Neural progenitor cell (in vitro differentiated cells): ENCODE measurements around the gene ATG16L2. TPM values are rescaled to one million over a fixed set of nuclear protein-coding genes. Genes with fewer than 3 reads are reported as not detected.
A peak's percentile ranks its signal among the peaks of the same experiment; 100 is the strongest.

Experiments used
- DNase-seq: peaks from one replicate; pipeline ENCODE4 v3.0.0-alpha.2; 2016; ENCODE audit warnings: low spot score
- H2AFZ ChIP-seq: fragments of 200-600 bp; sonication (generic); replicated peaks from 2 replicates; pipeline ENCODE4 v1.6.1; 2016; ENCODE audit warnings: antibody characterized with exemption
- H3F3A ChIP-seq: fragments of 200-600 bp; sonication (generic); 2 replicates; pipeline ENCODE4 v1.6.1; 2016; ENCODE audit warnings: antibody characterized with exemption, low read depth
- H3K27ac ChIP-seq: fragments of 200-600 bp; sonication (generic); 2 replicates; pipeline ENCODE4 v1.5.1; 2016; ENCODE audit warnings: mild to moderate bottlenecking
- H3K27me3 ChIP-seq: fragments of 200-600 bp; sonication (generic); 2 replicates; pipeline ENCODE4 v1.6.1; 2016; ENCODE audit warnings: mild to moderate bottlenecking, moderate library complexity
- H3K36me3 ChIP-seq: fragments of 200-600 bp; sonication (generic); 2 replicates; pipeline ENCODE4 v1.5.1; 2016
- H3K4me1 ChIP-seq: fragments of 200-600 bp; sonication (generic); 2 replicates; pipeline ENCODE4 v1.6.1; 2016; ENCODE audit warnings: mixed run types
- H3K4me2 ChIP-seq: fragments of 200-600 bp; sonication (generic); 2 replicates; pipeline ENCODE4 v1.6.1; 2016
- H3K4me3 ChIP-seq: fragments of 200-600 bp; sonication (generic); 2 replicates; pipeline ENCODE4 v1.5.1; 2016
- H3K79me2 ChIP-seq: fragments of 200-600 bp; sonication (generic); 2 replicates; pipeline ENCODE4 v1.6.1; 2016; ENCODE audit warnings: low read depth
- H3K9ac ChIP-seq: fragments of 200-600 bp; sonication (generic); 2 replicates; pipeline ENCODE4 v1.6.1; 2016
- H3K9me3 ChIP-seq: fragments of 200-600 bp; sonication (generic); 2 replicates; pipeline ENCODE4 v1.5.1; 2016; ENCODE audit warnings: low read depth
- H4K20me1 ChIP-seq: fragments of 200-600 bp; sonication (generic); 2 replicates; pipeline ENCODE4 v1.6.1; 2016; ENCODE audit warnings: low read depth
- H3K27ac Mint-ChIP-seq: 3 replicates; pipeline ENCODE4 v1.8.0; 2021; ENCODE audit warnings: mixed read lengths
- H3K27me3 Mint-ChIP-seq: 2 replicates; pipeline ENCODE4 v1.8.0; 2022; ENCODE audit warnings: low read depth, mild to moderate bottlenecking, inconsistent platforms, moderate library complexity, mixed read lengths; ENCODE audit not compliant: insufficient read depth
- H3K36me3 Mint-ChIP-seq: 3 replicates; pipeline ENCODE4 v1.8.0; 2021; ENCODE audit warnings: mixed read lengths
- H3K4me1 Mint-ChIP-seq: 3 replicates; pipeline ENCODE4 v1.8.0; 2021; ENCODE audit warnings: mixed read lengths
- H3K4me3 Mint-ChIP-seq: 3 replicates; pipeline ENCODE4 v1.8.0; 2021; ENCODE audit warnings: mild to moderate bottlenecking, moderate library complexity, mixed read lengths
- H3K9me3 Mint-ChIP-seq: 3 replicates; pipeline ENCODE4 v1.8.0; 2020; ENCODE audit warnings: mixed read lengths
- EZH2 ChIP-seq: fragments of 200-600 bp; sonication (generic); IDR thresholded peaks from 2 replicates; pipeline ENCODE4 v1.6.1; 2017; ENCODE audit warnings: antibody characterized with exemption, mild to moderate bottlenecking, moderate library complexity
- EZH2phosphoT487 ChIP-seq: fragments of 200-600 bp; sonication (generic); IDR thresholded peaks from 2 replicates; pipeline ENCODE4 v1.6.1; 2017; ENCODE audit warnings: antibody characterized with exemption
- total RNA-seq: library from RNA; depleted of rRNA; stranded (reverse); fragments of >200 nt; gene quantifications from 2 replicates; pipeline ENCODE4 v1.2.3, GENCODE V29; 2015; ENCODE audit warnings: low replicate concordance
- TF ChIP-seq, protein P1 (sequence below): fragments of 200-600 bp; sonication (generic); IDR thresholded peaks from 2 replicates; pipeline ENCODE4 v1.5.1; 2017; ENCODE audit warnings: antibody characterized with exemption, mild to moderate bottlenecking

Gene ATG16L2
- total RNA-seq, 1 donor from 2014 or later, result 20.5 TPM

- no peaks in the 10 kb centered on the region for H3K79me2 ChIP-seq
- Mint-ChIP-seq H3K27me3 (peaks cover 4% of the 10 kb centered on the region), H3K4me1 (peaks cover 11% of the 10 kb centered on the region), H3K36me3 (peaks cover 6% of the 10 kb centered on the region), H3K27ac (peak overlapping the region; percentile 29), H3K4me3 (no peak overlapping the region), H3K9me3 (no peaks in the 10 kb centered on the region)
- no peaks in the 10 kb centered on the region for H4K20me1 ChIP-seq
- DNase-seq, result no peak
- H3K4me3 ChIP-seq, result no peak overlapping the region
- H3F3A ChIP-seq, result peaks cover 3% of the 10 kb centered on the region
- H3K36me3 ChIP-seq, result no peaks in the 10 kb centered on the region
- no peak overlapping the region for H3K27ac ChIP-seq
- peaks cover 13% of the 10 kb centered on the region for H3K27me3 ChIP-seq
- no peaks in the 10 kb centered on the region for H3K9me3 ChIP-seq
- no peak overlapping the region for H3K4me2 ChIP-seq
- TF ChIP-seq EZH2phosphoT487 (no peak), EZH2 (no peak)
- TF ChIP-seq, protein P1, sequence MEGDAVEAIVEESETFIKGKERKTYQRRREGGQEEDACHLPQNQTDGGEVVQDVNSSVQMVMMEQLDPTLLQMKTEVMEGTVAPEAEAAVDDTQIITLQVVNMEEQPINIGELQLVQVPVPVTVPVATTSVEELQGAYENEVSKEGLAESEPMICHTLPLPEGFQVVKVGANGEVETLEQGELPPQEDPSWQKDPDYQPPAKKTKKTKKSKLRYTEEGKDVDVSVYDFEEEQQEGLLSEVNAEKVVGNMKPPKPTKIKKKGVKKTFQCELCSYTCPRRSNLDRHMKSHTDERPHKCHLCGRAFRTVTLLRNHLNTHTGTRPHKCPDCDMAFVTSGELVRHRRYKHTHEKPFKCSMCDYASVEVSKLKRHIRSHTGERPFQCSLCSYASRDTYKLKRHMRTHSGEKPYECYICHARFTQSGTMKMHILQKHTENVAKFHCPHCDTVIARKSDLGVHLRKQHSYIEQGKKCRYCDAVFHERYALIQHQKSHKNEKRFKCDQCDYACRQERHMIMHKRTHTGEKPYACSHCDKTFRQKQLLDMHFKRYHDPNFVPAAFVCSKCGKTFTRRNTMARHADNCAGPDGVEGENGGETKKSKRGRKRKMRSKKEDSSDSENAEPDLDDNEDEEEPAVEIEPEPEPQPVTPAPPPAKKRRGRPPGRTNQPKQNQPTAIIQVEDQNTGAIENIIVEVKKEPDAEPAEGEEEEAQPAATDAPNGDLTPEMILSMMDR, result no peak
- H3K9ac ChIP-seq, result no peak overlapping the region
- no peak overlapping the region for H2AFZ ChIP-seq
- H3K4me1 ChIP-seq, result peaks cover 9% of the 10 kb centered on the region
Observed at GRCh38 chr11:72824811-72825505, 10.7 kb downstream of the ATG16L2 start.

GRCh38 chr11:72825661-72826060 is 11.4 kb downstream of the ATG16L2 start:
- Mint-ChIP-seq H3K4me3 (no peak overlapping the region), H3K36me3 (peaks cover 4% of the 10 kb centered on the region), H3K9me3 (no peaks in the 10 kb centered on the region), H3K27ac (no peak overlapping the region), H3K4me1 (peaks cover 6% of the 10 kb centered on the region), H3K27me3 (peaks cover 4% of the 10 kb centered on the region)
- H3F3A ChIP-seq, result peaks cover 3% of the 10 kb centered on the region
- TF ChIP-seq EZH2 (no peak), EZH2phosphoT487 (no peak)
- TF ChIP-seq, protein P1, result no peak
- H4K20me1 ChIP-seq, result no peaks in the 10 kb centered on the region
- no peak for DNase-seq
- H3K4me2 ChIP-seq, result no peak overlapping the region
- H3K27ac ChIP-seq, result no peak overlapping the region
- no peaks in the 10 kb centered on the region for H3K36me3 ChIP-seq
- H3K9ac ChIP-seq, result no peak overlapping the region
- H2AFZ ChIP-seq, result no peak overlapping the region
- peaks cover 9% of the 10 kb centered on the region for H3K4me1 ChIP-seq
- no peak overlapping the region for H3K4me3 ChIP-seq
- no peaks in the 10 kb centered on the region for H3K9me3 ChIP-seq
- H3K27me3 ChIP-seq, result peaks cover 8% of the 10 kb centered on the region
- H3K79me2 ChIP-seq, result no peaks in the 10 kb centered on the region

DNA sequence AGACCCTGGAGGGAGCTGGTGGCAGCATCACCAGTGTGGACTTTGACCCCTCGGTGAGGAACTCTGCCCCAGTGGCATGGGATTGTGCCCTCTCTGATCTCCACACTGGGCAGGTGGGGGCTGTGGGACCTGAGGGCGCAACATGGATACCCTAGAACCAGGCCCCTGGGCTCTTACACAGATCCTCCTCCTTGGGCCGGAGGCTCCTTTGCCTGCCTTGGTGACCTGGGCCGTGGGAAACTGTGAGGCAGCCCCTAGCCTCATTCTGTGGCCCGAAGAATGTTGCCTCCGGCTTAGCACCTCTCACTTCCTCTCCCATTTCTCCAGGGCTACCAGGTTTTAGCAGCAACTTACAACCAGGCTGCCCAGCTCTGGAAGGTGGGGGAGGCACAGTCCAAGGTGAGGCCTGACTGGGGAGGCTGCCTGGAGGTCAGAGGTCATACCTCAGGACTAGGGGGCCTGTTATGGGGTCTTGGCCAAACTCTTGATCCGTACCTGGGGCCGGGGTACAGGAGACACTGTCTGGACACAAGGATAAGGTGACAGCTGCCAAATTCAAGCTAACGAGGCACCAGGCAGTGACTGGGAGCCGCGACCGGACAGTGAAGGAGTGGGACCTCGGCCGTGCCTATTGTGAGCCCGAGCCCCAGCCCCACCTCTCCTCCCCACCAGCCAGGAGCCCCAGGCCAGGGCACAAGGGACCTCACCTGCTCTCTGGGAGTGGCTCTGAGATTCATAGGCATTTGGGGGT is 12.2 kb downstream of the ATG16L2 start:
- no peaks in the 10 kb centered on the region for H3K9me3 Mint-ChIP-seq
- H3K27me3 Mint-ChIP-seq, result peaks cover 4% of the 10 kb centered on the region
- no peak overlapping the region for H3K27ac ChIP-seq
- H3K27me3 ChIP-seq, result peaks cover 1% of the 10 kb centered on the region
- no peak overlapping the region for H2AFZ ChIP-seq
- H3K36me3 ChIP-seq, result no peaks in the 10 kb centered on the region
- H3K4me2 ChIP-seq, result no peak overlapping the region
- H3K9ac ChIP-seq, result no peak overlapping the region
- no peak overlapping the region for H3K27ac Mint-ChIP-seq
- H3F3A ChIP-seq, result no peaks in the 10 kb centered on the region
- no peak overlapping the region for H3K4me3 ChIP-seq
- no peak for TF ChIP-seq EZH2
- no peak for TF ChIP-seq EZH2phosphoT487
- TF ChIP-seq, protein P1, result no peak
- no peaks in the 10 kb centered on the region for H3K9me3 ChIP-seq
- peaks cover 2% of the 10 kb centered on the region for H3K4me1 Mint-ChIP-seq
- H3K4me3 Mint-ChIP-seq, result no peak overlapping the region
- peaks cover 4% of the 10 kb centered on the region for H3K36me3 Mint-ChIP-seq
- H3K79me2 ChIP-seq, result no peaks in the 10 kb centered on the region
- H3K4me1 ChIP-seq, result peaks cover 4% of the 10 kb centered on the region
- DNase-seq, result no peak
- no peaks in the 10 kb centered on the region for H4K20me1 ChIP-seq
